A673 (cell line): ENCODE results near the gene LRBA. TPM values are rescaled to one million over a fixed set of nuclear protein-coding genes. Genes with fewer than 3 reads are reported as not detected.

Experiments used
- BruUV-seq: library from RNA; stranded (reverse); fragments of 400-500 nt; replicated peaks from 2 replicates; lab custom pipeline; 2021; lab: Mats Ljungman, UMichigan
- CTCF ChIA-PET: fragments of 300-600 bp; sonication (Branson Sonifier 250); formaldehyde crosslinking; loops from one replicate; lab custom pipeline; 2022; ENCODE audit warnings: antibody characterized with exemption; lab: Charles Lee
- POLR2A ChIA-PET: fragments of 300-600 bp; sonication (Branson Sonifier 250); formaldehyde crosslinking; loops from one replicate; lab custom pipeline; 2022; ENCODE audit warnings: antibody characterized with exemption; ENCODE audit not compliant: low non-redundant PET; lab: Charles Lee
- DNase-seq: peaks from one replicate; pipeline ENCODE4 v3.0.0-alpha.2; 2015; ENCODE audit warnings: low spot score
- H3K27ac ChIP-seq: fragments of 200-600 bp; sonication (generic); 2 replicates; pipeline ENCODE4 v1.5.1; 2016; ENCODE audit warnings: mixed run types, low read depth, mild to moderate bottlenecking, mixed read lengths, antibody characterized with exemption, low read length; ENCODE audit not compliant: poor library complexity, severe bottlenecking
- H3K27me3 ChIP-seq: fragments of 200-600 bp; sonication (generic); replicated peaks from 2 replicates; pipeline ENCODE4 v1.6.1; 2017; ENCODE audit warnings: mixed run types, low read depth, mild to moderate bottlenecking, mixed read lengths, antibody characterized with exemption, low read length; ENCODE audit not compliant: insufficient read depth, poor library complexity
- H3K36me3 ChIP-seq: fragments of 200-600 bp; sonication (generic); 2 replicates; pipeline ENCODE4 v1.6.1; 2016; ENCODE audit warnings: mixed run types, mild to moderate bottlenecking, mixed read lengths, antibody characterized with exemption, low read length; ENCODE audit not compliant: insufficient read depth, poor library complexity, severe bottlenecking
- H3K4me1 ChIP-seq: fragments of 200-600 bp; sonication (generic); 2 replicates; pipeline ENCODE4 v1.6.1; 2017; ENCODE audit warnings: mixed run types, mild to moderate bottlenecking, mixed read lengths, antibody characterized with exemption, low read length; ENCODE audit not compliant: insufficient read depth, poor library complexity, severe bottlenecking
- H3K4me3 ChIP-seq: fragments of 200-600 bp; sonication (generic); 2 replicates; pipeline ENCODE4 v1.5.1; 2016; ENCODE audit warnings: low read depth, mixed run types, mild to moderate bottlenecking, mixed read lengths, low read length; ENCODE audit not compliant: poor library complexity, severe bottlenecking
- H3K9me3 ChIP-seq: fragments of 200-600 bp; sonication (generic); 2 replicates; pipeline ENCODE4 v1.6.1; 2016; ENCODE audit warnings: mixed run types, low read depth, mild to moderate bottlenecking, mixed read lengths, antibody characterized with exemption, low read length; ENCODE audit not compliant: poor library complexity, severe bottlenecking
- CTCF ChIP-seq: fragments of 300-800, 200-600 bp; sonication (generic); conservative IDR thresholded peaks from 2 replicates; pipeline ENCODE4 v1.5.1; 2017; ENCODE audit warnings: low read depth, mild to moderate bottlenecking, antibody characterized with exemption, low read length, moderate library complexity, mixed read lengths
- EZH2 ChIP-seq: fragments of 200-600 bp; sonication (generic); IDR thresholded peaks from 2 replicates; pipeline ENCODE4 v1.6.1; 2017; ENCODE audit warnings: borderline replicate concordance, low read depth, mild to moderate bottlenecking, mixed read lengths, antibody characterized with exemption, low read length; ENCODE audit not compliant: poor library complexity, severe bottlenecking
- intact Hi-C: fragments of 100-400 bp; cut with micrococcal nuclease; formaldehyde crosslinking; loops from one replicate; pipeline ENCODE4 v1.10.0; 2022; ENCODE audit not compliant: unreplicated experiment
- total RNA-seq: library from RNA; stranded (reverse); gene quantifications from 2 replicates; pipeline ENCODE4 v1.2.3, GENCODE V29; 2021

Gene LRBA
- total RNA-seq, 1 experiment from 2014 or later: 35.7 TPM

DNA sequence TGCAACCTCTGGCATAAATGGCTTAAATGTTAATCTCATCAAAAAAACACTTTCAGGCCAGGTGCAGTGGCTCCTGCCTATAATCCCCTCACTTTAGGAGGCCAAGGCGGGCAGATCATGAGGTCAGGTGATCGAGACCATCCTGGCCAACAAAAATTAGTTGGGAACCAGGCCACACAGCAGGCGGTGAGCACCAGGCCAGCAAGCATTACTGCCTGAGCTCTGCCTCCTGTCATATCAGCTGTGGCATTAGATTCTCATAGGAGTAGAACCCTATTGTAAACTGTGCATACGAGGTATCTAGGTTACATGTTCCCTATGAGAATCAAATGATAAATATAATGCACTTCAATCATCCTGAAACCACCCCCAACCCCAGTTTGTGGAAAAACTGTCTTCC, 125.8 kb downstream of the LRBA start:
- ChIA-PET POLR2A (no interaction called here), CTCF (no interaction called here)
- no TSS peak for BruUV-seq
- DNase-seq: no peak
- Histone ChIP-seq H3K4me1 (no peaks in the 10 kb centered on the region), H3K4me3 (no peak overlapping the region), H3K27me3 (no peaks in the 10 kb centered on the region), H3K36me3 (no peaks in the 10 kb centered on the region), H3K27ac (no peak overlapping the region), H3K9me3 (no peaks in the 10 kb centered on the region)
- TF ChIP-seq CTCF (no peak), EZH2 (no peak)
- intact Hi-C loops: no loop called here

GRCh38 chr4:150888625-150889024, 126.5 kb downstream of the LRBA start:
- CTCF ChIA-PET: no interaction called here
- H3K36me3 ChIP-seq: no peaks in the 10 kb centered on the region
- POLR2A ChIA-PET: no interaction called here
- H3K4me1 ChIP-seq: no peaks in the 10 kb centered on the region
- no peak overlapping the region for H3K27ac ChIP-seq
- intact Hi-C loops: no loop called here
- no peaks in the 10 kb centered on the region for H3K27me3 ChIP-seq
- H3K9me3 ChIP-seq: no peaks in the 10 kb centered on the region
- no peak overlapping the region for H3K4me3 ChIP-seq
- TF ChIP-seq EZH2 (no peak), CTCF (no peak)
- no peak for DNase-seq
- BruUV-seq: no TSS peak

DNA sequence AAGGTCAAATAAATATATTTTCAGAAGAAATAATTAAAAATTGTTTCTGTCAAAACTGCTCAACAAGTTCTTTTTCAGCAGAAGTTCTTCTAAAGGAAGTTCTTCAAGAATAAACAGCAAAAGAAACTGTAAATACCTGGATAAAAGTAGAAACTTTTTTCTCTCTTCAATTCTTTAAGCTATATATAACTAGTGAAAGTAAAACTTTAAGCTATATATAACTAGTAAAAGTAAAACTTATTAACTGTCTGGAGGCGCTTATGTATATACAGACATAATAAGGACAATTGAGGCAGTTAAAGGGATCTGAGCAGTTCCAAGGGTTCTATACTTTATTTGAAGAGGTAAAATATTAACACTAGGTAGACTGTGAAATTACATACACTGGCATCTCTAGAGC, 126.9 kb downstream of the LRBA start:
- H3K27ac ChIP-seq: no peak overlapping the region
- H3K4me3 ChIP-seq: no peak overlapping the region
- BruUV-seq: no TSS peak
- POLR2A ChIA-PET: no interaction called here
- CTCF ChIA-PET: no interaction called here
- H3K27me3 ChIP-seq: no peaks in the 10 kb centered on the region
- intact Hi-C loops: no loop called here
- DNase-seq: no peak
- no peaks in the 10 kb centered on the region for H3K4me1 ChIP-seq
- H3K36me3 ChIP-seq: no peaks in the 10 kb centered on the region
- TF ChIP-seq EZH2 (no peak), CTCF (no peak)
- no peaks in the 10 kb centered on the region for H3K9me3 ChIP-seq
